Endothelial cell (in vitro differentiated cells): Measurements from ENCODE around the gene BABAM2. TPM values are rescaled to one million over a fixed set of nuclear protein-coding genes. Genes with fewer than 3 reads are reported as not detected.

Source experiments
- DNase-seq: peaks from one replicate; pipeline ENCODE4 v3.0.0; 2021; ENCODE audit warnings: low spot score
- H3K27ac Mint-ChIP-seq: one replicate; pipeline ENCODE4 v1.8.0; 2021; ENCODE audit warnings: mixed read lengths, inconsistent platforms; ENCODE audit not compliant: unreplicated experiment
- H3K27me3 Mint-ChIP-seq: one replicate; pipeline ENCODE4 v1.8.0; 2021; ENCODE audit warnings: mild to moderate bottlenecking, moderate library complexity, mixed read lengths, inconsistent platforms; ENCODE audit not compliant: unreplicated experiment
- H3K36me3 Mint-ChIP-seq: one replicate; pipeline ENCODE4 v1.8.0; 2021; ENCODE audit warnings: mild to moderate bottlenecking, low read depth, mixed read lengths, inconsistent platforms; ENCODE audit not compliant: unreplicated experiment
- H3K4me1 Mint-ChIP-seq: one replicate; pipeline ENCODE4 v1.8.0; 2021; ENCODE audit warnings: mild to moderate bottlenecking, mixed read lengths, inconsistent platforms; ENCODE audit not compliant: unreplicated experiment
- H3K4me3 Mint-ChIP-seq: one replicate; pipeline ENCODE4 v1.8.0; 2021; ENCODE audit warnings: mild to moderate bottlenecking, mixed read lengths, inconsistent platforms; ENCODE audit not compliant: unreplicated experiment
- H3K9me3 Mint-ChIP-seq: one replicate; pipeline ENCODE4 v1.8.0; 2021; ENCODE audit warnings: mixed read lengths, inconsistent platforms; ENCODE audit not compliant: unreplicated experiment
- CTCF ChIP-seq: fragments of 200-600 bp; sonication (generic); IDR thresholded peaks from one replicate; pipeline ENCODE4 v1.5.0; 2021; ENCODE audit warnings: antibody characterized with exemption; ENCODE audit not compliant: unreplicated experiment
- total RNA-seq: library from RNA; stranded (reverse); fragmentation: NEBNext Ultra II Directional; extraction: Animal tissue kit (Norgen Biotek cat#: 25700); gene quantifications from one replicate; pipeline ENCODE4 v1.2.1, GENCODE V29; 2021; ENCODE audit not compliant: unreplicated experiment

The BABAM2 gene
- total RNA-seq, 1 donor from 2014 or later = 40.2 TPM

- no peak for DNase-seq
- H3K4me3 Mint-ChIP-seq = no peak overlapping the region
- no peaks in the 10 kb centered on the region for H3K27me3 Mint-ChIP-seq
- no peaks in the 10 kb centered on the region for H3K9me3 Mint-ChIP-seq
- H3K4me1 Mint-ChIP-seq = peaks cover 13% of the 10 kb centered on the region
- no peak for TF ChIP-seq CTCF
- no peak overlapping the region for H3K27ac Mint-ChIP-seq
- H3K36me3 Mint-ChIP-seq = peaks cover 16% of the 10 kb centered on the region
Observed at GRCh38 chr2:28305202-28305601, 414.7 kb downstream of the BABAM2 start.

GRCh38 chr2:28310107-28310506 lies 419.6 kb downstream of the BABAM2 start:
- Mint-ChIP-seq H3K4me3 (no peak overlapping the region), H3K9me3 (no peaks in the 10 kb centered on the region), H3K4me1 (peaks cover 3% of the 10 kb centered on the region), H3K27me3 (peaks cover 4% of the 10 kb centered on the region), H3K27ac (no peak overlapping the region), H3K36me3 (peaks cover 5% of the 10 kb centered on the region)
- TF ChIP-seq CTCF = no peak
- no peak for DNase-seq

DNA sequence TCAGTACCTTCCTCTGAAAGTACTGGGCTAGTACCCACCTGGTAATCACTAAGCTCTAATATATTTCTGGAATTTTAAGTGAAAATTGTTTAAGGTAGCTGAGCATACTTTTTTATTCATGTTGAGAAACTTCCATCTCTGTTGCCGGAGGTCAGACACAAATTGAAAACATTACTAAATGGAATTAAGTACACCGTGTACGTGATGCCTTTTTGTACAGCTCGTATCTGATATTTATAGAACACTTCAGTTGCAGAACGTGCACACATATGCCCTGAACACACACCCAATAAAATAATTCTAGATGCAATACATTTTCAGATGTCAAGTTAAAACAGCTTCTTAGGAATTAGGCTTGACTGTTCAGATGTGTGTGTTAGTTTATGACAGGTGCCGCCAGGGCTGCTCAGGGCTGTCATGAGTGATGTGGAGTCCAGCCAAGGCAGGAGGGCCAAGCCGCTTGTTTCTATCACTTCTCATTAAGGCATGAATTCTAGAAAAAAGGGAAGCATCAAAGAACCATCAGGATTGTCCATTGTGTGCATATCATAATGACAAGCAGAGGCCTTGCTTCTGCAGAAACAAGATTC lies 421.2 kb downstream of the BABAM2 start:
- no peak for TF ChIP-seq CTCF
- Mint-ChIP-seq H3K9me3 (no peaks in the 10 kb centered on the region), H3K4me1 (peaks cover 3% of the 10 kb centered on the region), H3K27me3 (peaks cover 4% of the 10 kb centered on the region), H3K36me3 (peaks cover 5% of the 10 kb centered on the region), H3K27ac (no peak overlapping the region), H3K4me3 (no peak overlapping the region)
- DNase-seq = no peak

- Mint-ChIP-seq H3K9me3 (no peaks in the 10 kb centered on the region), H3K27ac (no peak overlapping the region), H3K36me3 (peaks cover 5% of the 10 kb centered on the region), H3K27me3 (peaks cover 4% of the 10 kb centered on the region), H3K4me3 (no peak overlapping the region), H3K4me1 (peaks cover 4% of the 10 kb centered on the region)
- no peak for TF ChIP-seq CTCF
- DNase-seq = no peak
Observed at GRCh38 chr2:28312307-28313219, 422.0 kb downstream of the BABAM2 start.

DNA sequence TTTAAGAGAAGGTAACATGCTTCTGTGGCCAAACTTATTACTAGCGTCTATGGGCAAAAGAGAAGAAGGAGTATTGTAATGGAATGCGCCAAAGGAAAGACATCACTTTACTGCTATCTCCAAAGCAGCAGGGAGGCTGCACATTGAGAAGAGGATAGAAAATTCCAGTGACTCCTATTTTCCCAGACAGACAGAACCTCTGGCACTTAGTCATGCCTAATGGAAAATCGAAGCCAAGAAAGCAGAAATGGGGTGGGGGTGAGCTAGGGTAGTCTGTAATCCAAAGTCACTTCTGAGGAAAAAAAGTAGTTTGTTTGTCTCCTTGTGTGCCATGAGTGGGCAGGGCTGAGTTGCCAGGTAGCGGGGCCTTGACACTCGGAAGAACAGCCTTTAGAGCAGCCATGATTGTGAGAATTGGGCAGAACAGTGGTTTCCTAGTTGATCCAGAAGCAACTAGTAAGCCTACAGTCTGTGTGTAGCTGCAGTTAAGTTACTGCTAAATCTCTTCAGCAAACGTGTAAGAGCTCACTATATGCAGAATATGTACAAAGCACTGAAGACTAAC lies 422.8 kb downstream of the BABAM2 start:
- Mint-ChIP-seq H3K27ac (no peak overlapping the region), H3K4me1 (peaks cover 8% of the 10 kb centered on the region), H3K4me3 (no peak overlapping the region), H3K27me3 (peaks cover 4% of the 10 kb centered on the region), H3K36me3 (peaks cover 5% of the 10 kb centered on the region), H3K9me3 (no peaks in the 10 kb centered on the region)
- DNase-seq = no peak
- no peak for TF ChIP-seq CTCF
